GM21717 (cell line): ENCODE data around the gene NATD1.
"Not testable (repeated sequence)": the region's sequence is repeated elsewhere in the genome, so short reads cannot be mapped to it uniquely, and the experiment has no call there.

Experiments used
- ATAC-seq: cut with Tn5 transposase; IDR thresholded peaks from one replicate; pipeline ENCODE4 v1.9.1; 2021; ENCODE audit warnings: mild to moderate bottlenecking, moderate library complexity; ENCODE audit not compliant: unreplicated experiment

NATD1 gene

GRCh38 chr17:21248500-21248899 is 4.7 kb downstream of the NATD1 start:
- ATAC-seq, result no peak

- ATAC-seq, result no peak
Measured at GRCh38 chr17:21247552-21248258, 5.5 kb downstream of the NATD1 start.

- ATAC-seq, result no peak
Measured at GRCh38 chr17:21246698-21247097, 6.5 kb downstream of the NATD1 start.

- no peak for ATAC-seq
Measured at GRCh38 chr17:21245639-21246084, 7.5 kb downstream of the NATD1 start.

- ATAC-seq, result no peak
Measured at GRCh38 chr17:21243516-21244303, 9.5 kb downstream of the NATD1 start.

GRCh38 chr17:21242780-21243515 is 10.3 kb downstream of the NATD1 start:
- ATAC-seq, result no peak

- no peak for ATAC-seq
Measured at GRCh38 chr17:21242026-21242697, 11.0 kb downstream of the NATD1 start.

- no peak for ATAC-seq
Measured at GRCh38 chr17:21241564-21241963, 11.6 kb downstream of the NATD1 start.

- ATAC-seq, result no peak
Measured at GRCh38 chr17:21240369-21241055, 12.7 kb downstream of the NATD1 start.

- no peak for ATAC-seq
Measured at GRCh38 chr17:21239680-21240368, 13.4 kb downstream of the NATD1 start.

GRCh38 chr17:21235921-21236320 is 17.3 kb downstream of the NATD1 start:
- ATAC-seq, result no peak

GRCh38 chr17:21233581-21234347 is 19.4 kb downstream of the NATD1 start:
- ATAC-seq, result no peak

GRCh38 chr17:21232033-21232749 is 21.0 kb downstream of the NATD1 start:
- ATAC-seq, result no peak

GRCh38 chr17:21231533-21231932 is 21.7 kb downstream of the NATD1 start:
- ATAC-seq, result no peak

GRCh38 chr17:21228845-21229244 is 24.4 kb downstream of the NATD1 start:
- ATAC-seq, result no peak

- ATAC-seq, result no peak
Measured at GRCh38 chr17:21228111-21228510, 25.1 kb downstream of the NATD1 start.

GRCh38 chr17:21227277-21227676 is 25.9 kb downstream of the NATD1 start:
- ATAC-seq, result not testable (repeated sequence)

GRCh38 chr17:21223086-21223485 is 30.1 kb downstream of the NATD1 start:
- no peak for ATAC-seq
